SU-DHL-6 (cell line): ENCODE results near the gene MYOM1.

Source experiments
- H2AFZ ChIP-seq: fragments of 200-600 bp; sonication (generic); 2 replicates; pipeline ENCODE4 v1.6.1; 2014; ENCODE audit warnings: low read depth, mild to moderate bottlenecking, moderate library complexity, mixed read lengths, antibody characterized with exemption, low read length; ENCODE audit not compliant: severe bottlenecking
- H3F3A ChIP-seq: fragments of 200-600 bp; shearing (Covaris generic); 2 replicates; pipeline ENCODE4 v1.6.0; 2016; ENCODE audit warnings: antibody characterized with exemption, mild to moderate bottlenecking; ENCODE audit not compliant: insufficient read depth
- H3K27ac ChIP-seq: fragments of 200-600 bp; sonication (generic); 2 replicates; pipeline ENCODE4 v1.5.1; 2016; ENCODE audit warnings: low read depth, mild to moderate bottlenecking, low read length, moderate library complexity, mixed read lengths
- H3K27me3 ChIP-seq: fragments of 200-600 bp; sonication (generic), shearing (Covaris generic); 2 replicates; pipeline ENCODE4 v1.6.0; 2014; ENCODE audit warnings: mild to moderate bottlenecking, low read length
- H3K36me3 ChIP-seq: fragments of 200-600 bp; sonication (generic); 2 replicates; pipeline ENCODE4 v1.6.1; 2014; ENCODE audit warnings: mild to moderate bottlenecking, low read length, mixed read lengths
- H3K4me2 ChIP-seq: fragments of 300-600, 200-600 bp; shearing (Covaris generic), sonication (generic); 2 replicates; pipeline ENCODE4 v1.6.0; 2014; ENCODE audit warnings: low read length, low read depth, mild to moderate bottlenecking; ENCODE audit not compliant: poor library complexity, severe bottlenecking
- H3K4me3 ChIP-seq: fragments of 200-600 bp; sonication (generic); 2 replicates; pipeline ENCODE4 v1.5.1; 2014; ENCODE audit warnings: antibody characterized with exemption, low read length, mild to moderate bottlenecking, mixed read lengths; ENCODE audit not compliant: insufficient read depth, poor library complexity, severe bottlenecking
- H3K79me2 ChIP-seq: fragments of 200-600 bp; sonication (generic); 2 replicates; pipeline ENCODE4 v1.6.1; 2014; ENCODE audit warnings: mild to moderate bottlenecking, low read length, moderate library complexity; ENCODE audit not compliant: insufficient read depth
- H3K9ac ChIP-seq: fragments of 200-600 bp; sonication (generic); 2 replicates; pipeline ENCODE4 v1.7.0; 2014; ENCODE audit warnings: mild to moderate bottlenecking, low read length
- H3K9me2 ChIP-seq: fragments of 200-600 bp; sonication (generic); replicated peaks from 2 replicates; pipeline ENCODE4 v1.6.1; 2014; ENCODE audit warnings: low read length; ENCODE audit not compliant: insufficient read depth
- H3K9me3 ChIP-seq: fragments of 200-600 bp; sonication (generic); 2 replicates; pipeline ENCODE4 v1.6.1; 2014; ENCODE audit warnings: low read length, mixed read lengths; ENCODE audit not compliant: insufficient read depth
- H4K20me1 ChIP-seq: fragments of 200-600 bp; sonication (generic); 2 replicates; pipeline ENCODE4 v1.6.1; 2014; ENCODE audit warnings: low read depth, mild to moderate bottlenecking, antibody characterized with exemption, low read length, moderate library complexity, mixed read lengths
- EZH2phosphoT487 ChIP-seq: fragments of 200-600 bp; sonication (generic), shearing (Covaris generic); conservative IDR thresholded peaks from 2 replicates; pipeline ENCODE4 v1.6.1; 2018; ENCODE audit warnings: mild to moderate bottlenecking, antibody characterized with exemption, low read length, moderate library complexity, mixed read lengths
- TF ChIP-seq, protein P1 (sequence below): fragments of 200-600 bp; sonication (generic); IDR thresholded peaks from one replicate; pipeline ENCODE4 v1.5.1; 2017; ENCODE audit warnings: antibody characterized with exemption, mild to moderate bottlenecking, low read length, moderate library complexity; ENCODE audit not compliant: insufficient read depth, poor library complexity, severe bottlenecking

MYOM1 gene

DNA sequence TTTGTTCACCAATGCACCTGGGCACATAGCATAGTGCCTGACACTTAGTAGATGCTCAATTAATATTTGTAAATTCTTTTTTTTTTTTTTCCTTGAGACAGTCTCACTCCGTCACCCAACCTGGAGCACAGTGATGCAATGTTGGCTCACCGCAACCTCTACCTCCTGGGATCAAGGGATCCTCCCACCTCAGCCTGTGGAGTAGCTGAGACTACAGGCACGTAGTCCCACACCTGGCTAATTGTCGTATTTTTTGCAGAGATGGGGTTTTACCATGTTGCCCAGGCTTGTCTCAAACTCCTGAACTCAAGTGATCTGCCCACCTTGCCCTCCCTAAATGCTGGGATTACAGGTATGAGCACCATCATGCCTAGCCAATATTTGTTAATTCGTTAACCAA lies 183.7 kb downstream of the MYOM1 start:
- Histone ChIP-seq H3K4me3 (no peak overlapping the region), H3K9ac (no peak overlapping the region), H3K27ac (no peak overlapping the region), H3K4me2 (no peak overlapping the region), H3K79me2 (no peaks in the 10 kb centered on the region), H3K36me3 (no peaks in the 10 kb centered on the region), H3K9me3 (no peaks in the 10 kb centered on the region), H2AFZ (no peak overlapping the region), H3F3A (no peaks in the 10 kb centered on the region), H4K20me1 (no peaks in the 10 kb centered on the region), H3K9me2 (no peaks in the 10 kb centered on the region), H3K27me3 (no peaks in the 10 kb centered on the region)
- TF ChIP-seq EZH2phosphoT487, result no peak
- TF ChIP-seq, protein P1, sequence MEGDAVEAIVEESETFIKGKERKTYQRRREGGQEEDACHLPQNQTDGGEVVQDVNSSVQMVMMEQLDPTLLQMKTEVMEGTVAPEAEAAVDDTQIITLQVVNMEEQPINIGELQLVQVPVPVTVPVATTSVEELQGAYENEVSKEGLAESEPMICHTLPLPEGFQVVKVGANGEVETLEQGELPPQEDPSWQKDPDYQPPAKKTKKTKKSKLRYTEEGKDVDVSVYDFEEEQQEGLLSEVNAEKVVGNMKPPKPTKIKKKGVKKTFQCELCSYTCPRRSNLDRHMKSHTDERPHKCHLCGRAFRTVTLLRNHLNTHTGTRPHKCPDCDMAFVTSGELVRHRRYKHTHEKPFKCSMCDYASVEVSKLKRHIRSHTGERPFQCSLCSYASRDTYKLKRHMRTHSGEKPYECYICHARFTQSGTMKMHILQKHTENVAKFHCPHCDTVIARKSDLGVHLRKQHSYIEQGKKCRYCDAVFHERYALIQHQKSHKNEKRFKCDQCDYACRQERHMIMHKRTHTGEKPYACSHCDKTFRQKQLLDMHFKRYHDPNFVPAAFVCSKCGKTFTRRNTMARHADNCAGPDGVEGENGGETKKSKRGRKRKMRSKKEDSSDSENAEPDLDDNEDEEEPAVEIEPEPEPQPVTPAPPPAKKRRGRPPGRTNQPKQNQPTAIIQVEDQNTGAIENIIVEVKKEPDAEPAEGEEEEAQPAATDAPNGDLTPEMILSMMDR, result no peak

DNA sequence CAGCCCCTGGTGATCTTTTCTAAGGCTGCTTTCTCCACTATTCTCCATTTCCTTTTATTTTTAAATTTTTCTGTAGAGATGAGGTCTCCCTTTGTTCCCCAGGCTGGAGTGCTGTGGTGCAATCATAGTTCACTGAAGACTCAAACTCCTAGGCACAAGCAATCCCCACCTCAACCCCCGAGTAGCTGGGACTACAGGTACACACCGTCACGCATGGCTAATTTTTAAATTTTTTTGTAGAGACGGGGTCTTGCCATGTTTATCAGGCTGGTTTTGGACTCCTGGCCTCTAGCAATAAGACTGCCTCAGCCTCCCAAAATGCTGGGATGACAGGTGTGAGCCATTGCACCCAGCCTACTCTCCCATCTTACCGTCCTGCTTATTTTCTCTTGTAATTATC lies 184.1 kb downstream of the MYOM1 start:
- Histone ChIP-seq H3K27ac (no peak overlapping the region), H3F3A (no peaks in the 10 kb centered on the region), H3K4me3 (no peak overlapping the region), H3K27me3 (no peaks in the 10 kb centered on the region), H3K79me2 (no peaks in the 10 kb centered on the region), H3K9ac (no peak overlapping the region), H3K9me2 (no peaks in the 10 kb centered on the region), H3K36me3 (no peaks in the 10 kb centered on the region), H3K4me2 (no peak overlapping the region), H2AFZ (no peak overlapping the region), H3K9me3 (no peaks in the 10 kb centered on the region), H4K20me1 (no peaks in the 10 kb centered on the region)
- TF ChIP-seq EZH2phosphoT487, result no peak
- TF ChIP-seq, protein P1, result no peak

DNA sequence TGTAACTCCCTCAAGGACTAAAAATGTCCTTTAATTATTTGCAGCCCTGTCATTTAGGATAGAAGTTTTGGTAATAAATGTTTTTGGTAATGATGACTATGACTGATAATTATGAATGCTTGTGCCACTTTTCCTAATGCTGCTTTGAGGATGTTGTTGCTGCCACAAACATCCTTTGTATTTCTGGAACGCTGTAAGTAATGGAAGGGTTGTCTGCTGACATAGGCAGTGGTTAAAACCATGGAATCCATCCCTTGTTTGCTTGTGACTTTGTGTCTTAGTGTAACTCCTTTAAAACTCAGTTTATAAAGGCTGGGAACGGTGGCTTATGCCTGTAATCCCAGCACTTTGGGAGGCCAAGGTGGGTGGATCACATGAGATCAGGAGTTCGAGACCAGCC lies 187.0 kb downstream of the MYOM1 start:
- Histone ChIP-seq H3K27me3 (no peaks in the 10 kb centered on the region), H3K4me2 (no peak overlapping the region), H4K20me1 (no peaks in the 10 kb centered on the region), H3K9me3 (no peaks in the 10 kb centered on the region), H3K9me2 (no peaks in the 10 kb centered on the region), H2AFZ (no peak overlapping the region), H3K79me2 (no peaks in the 10 kb centered on the region), H3K36me3 (no peaks in the 10 kb centered on the region), H3F3A (no peaks in the 10 kb centered on the region), H3K4me3 (no peak overlapping the region), H3K9ac (no peak overlapping the region), H3K27ac (no peak overlapping the region)
- TF ChIP-seq EZH2phosphoT487, result no peak
- TF ChIP-seq, protein P1, result no peak
